Neuronal stem cell (in vitro differentiated cells): Measurements from ENCODE around the gene CAPN9.

ENCODE experiments used
- DNase-seq: peaks from one replicate; pipeline ENCODE4 v3.0.0-alpha.2; 2013; ENCODE audit warnings: low spot score
- H2AFZ ChIP-seq: one replicate; pipeline ENCODE4 v1.6.1; 2013; ENCODE audit warnings: mild to moderate bottlenecking, low read length, inconsistent platforms
- H2AK5ac ChIP-seq: 2 replicates; pipeline ENCODE4 v1.6.1; 2013; ENCODE audit warnings: low read depth, mild to moderate bottlenecking, inconsistent platforms, low read length, moderate library complexity, mixed read lengths
- H2BK120ac ChIP-seq: 2 replicates; pipeline ENCODE4 v1.6.1; 2013; ENCODE audit warnings: low read depth, mild to moderate bottlenecking, inconsistent platforms, low read length, moderate library complexity, mixed read lengths
- H2BK12ac ChIP-seq: one replicate; pipeline ENCODE4 v1.6.1; 2013; ENCODE audit warnings: low read length, inconsistent platforms
- H2BK15ac ChIP-seq: 2 replicates; pipeline ENCODE4 v1.6.1; 2013; ENCODE audit warnings: mild to moderate bottlenecking, low read length, inconsistent platforms, mixed read lengths
- H2BK5ac ChIP-seq: one replicate; pipeline ENCODE4 v1.6.1; 2013; ENCODE audit warnings: inconsistent platforms, mild to moderate bottlenecking, low read length, moderate library complexity
- H3K14ac ChIP-seq: one replicate; pipeline ENCODE4 v1.6.1; 2013; ENCODE audit warnings: low read length, inconsistent platforms
- H3K18ac ChIP-seq: 2 replicates; pipeline ENCODE4 v1.6.1; 2013; ENCODE audit warnings: low read length, inconsistent platforms
- H3K23ac ChIP-seq: 2 replicates; pipeline ENCODE4 v1.6.1; 2013; ENCODE audit warnings: low read depth, mild to moderate bottlenecking, mixed read lengths, low read length, inconsistent platforms; ENCODE audit not compliant: poor library complexity
- H3K27ac ChIP-seq: replicated peaks from 3 replicates; pipeline ENCODE4 v1.5.1; 2013; ENCODE audit warnings: low read length, inconsistent platforms
- H3K27me3 ChIP-seq, 3 experiments: 2 replicates each; pipeline ENCODE4 v1.6.1; 2013; ENCODE audit warnings: low read length in 3 of 3, mild to moderate bottlenecking in 2 of 3, inconsistent platforms in 1 of 3, low read depth in 1 of 3, mixed read lengths in 1 of 3, moderate library complexity in 1 of 3; ENCODE audit not compliant: control insufficient read depth in 3 of 3, insufficient read depth in 3 of 3
- H3K36me3 ChIP-seq, 2 donors: replicated peaks in 1 of 2; 2 replicates each; pipeline ENCODE4 v1.6.1; 2013; ENCODE audit warnings: low read length in 2 of 2; ENCODE audit not compliant: control insufficient read depth in 2 of 2, insufficient read depth in 2 of 2
- H3K4ac ChIP-seq: 2 replicates; pipeline ENCODE4 v1.6.1; 2013; ENCODE audit warnings: inconsistent platforms, mild to moderate bottlenecking, low read length, moderate library complexity
- H3K4me1 ChIP-seq, 2 donors: 1 replicate in 1 of 2; 2 replicates in 1 of 2; pipeline ENCODE4 v1.6.1; 2013; ENCODE audit warnings: low read length in 2 of 2, low read depth in 1 of 2; ENCODE audit not compliant: control insufficient read depth in 2 of 2, insufficient read depth in 1 of 2
- H3K4me2 ChIP-seq: one replicate; pipeline ENCODE4 v1.6.1; 2013; ENCODE audit warnings: mild to moderate bottlenecking, low read length, inconsistent platforms; ENCODE audit not compliant: insufficient read depth, poor library complexity, severe bottlenecking
- H3K4me3 ChIP-seq, 2 donors: 2 replicates each; pipeline ENCODE4 v1.5.1; 2013; ENCODE audit warnings: low read length in 2 of 2, mild to moderate bottlenecking in 2 of 2, inconsistent platforms in 1 of 2, moderate library complexity in 1 of 2
- H3K79me1 ChIP-seq: one replicate; pipeline ENCODE4 v1.6.1; 2013; ENCODE audit warnings: low read depth, mild to moderate bottlenecking, inconsistent platforms, low read length, moderate library complexity
- H3K9ac ChIP-seq: one replicate; pipeline ENCODE4 v1.6.1; 2013; ENCODE audit warnings: mild to moderate bottlenecking, low read depth, low read length, inconsistent platforms; ENCODE audit not compliant: poor library complexity
- H3K9me3 ChIP-seq, 2 donors: replicated peaks in 1 of 2; 2 replicates each; pipeline versions ENCODE3 to v1.6.1; 2013; ENCODE audit warnings: low read length in 2 of 2, mild to moderate bottlenecking in 2 of 2, inconsistent platforms in 1 of 2, low read depth in 1 of 2, mixed read lengths in 1 of 2, moderate library complexity in 1 of 2; ENCODE audit not compliant: control insufficient read depth in 2 of 2, insufficient read depth in 1 of 2
- H4K8ac ChIP-seq: one replicate; pipeline ENCODE4 v1.6.1; 2013; ENCODE audit warnings: low read depth, mild to moderate bottlenecking, inconsistent platforms, low read length, moderate library complexity
- H4K91ac ChIP-seq: one replicate; pipeline ENCODE4 v1.6.1; 2013; ENCODE audit warnings: low read length, low read depth, mild to moderate bottlenecking, inconsistent platforms; ENCODE audit not compliant: poor library complexity
- WGBS, 2 donors: extraction: QIAGEN DNeasy Blood & Tissue Kit; methylation state at CpG; one replicate each; pipeline ENCODE4 v1.1.7; 2013; ENCODE audit warnings: missing lambda C conversion rate in 2 of 2, mixed read lengths in 1 of 2; ENCODE audit not compliant: insufficient read length in 2 of 2, insufficient replicate concordance in 1 of 2; ENCODE audit errors: extremely low coverage in 2 of 2; 5-methylcytosine and 5-hydroxymethylcytosine counted together

The CAPN9 gene

DNA sequence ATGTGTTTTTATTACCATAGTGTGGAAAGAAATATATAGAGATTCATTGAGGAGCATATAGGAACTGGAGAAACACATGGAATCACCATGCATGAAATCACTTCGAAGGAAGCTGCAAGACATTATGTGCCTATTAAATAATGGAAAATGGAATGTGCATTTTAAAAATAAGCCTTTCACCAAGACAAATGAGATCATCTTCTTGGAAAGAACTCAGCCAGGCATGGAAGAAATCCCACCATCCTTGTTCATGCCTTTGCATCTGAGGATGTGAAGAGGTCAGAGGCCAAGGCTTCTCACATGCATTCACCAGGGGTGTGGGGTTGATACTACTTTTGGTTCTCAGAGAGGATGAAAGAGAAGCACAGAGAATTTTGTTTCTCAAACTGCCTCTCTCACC, 71.2 kb downstream of the CAPN9 start:
- H2AK5ac ChIP-seq: no peak overlapping the region
- H3K4me1 ChIP-seq: peaks cover 0 to 8% of the 10 kb centered on the region in 2 donors
- no peak overlapping the region for H3K27ac ChIP-seq
- WGBS, 2 donors: no CpG with 5 or more reads among the region's 1 CpG
- no peaks in the 10 kb centered on the region for H3K79me1 ChIP-seq
- H3K27me3 ChIP-seq: no peaks in the 10 kb centered on the region
- H2AFZ ChIP-seq: peak overlapping the region; percentile 14
- H2BK5ac ChIP-seq: no peak overlapping the region
- no peak overlapping the region for H4K8ac ChIP-seq
- H3K14ac ChIP-seq: no peak overlapping the region
- H2BK15ac ChIP-seq: no peak overlapping the region
- H3K23ac ChIP-seq: no peak overlapping the region
- no peaks in the 10 kb centered on the region for H3K9me3 ChIP-seq
- no peaks in the 10 kb centered on the region for H3K36me3 ChIP-seq
- no peak overlapping the region for H3K4me2 ChIP-seq
- H3K18ac ChIP-seq: no peak overlapping the region
- no peak overlapping the region for H4K91ac ChIP-seq
- DNase-seq: no peak
- H3K4me3 ChIP-seq: no peak overlapping the region
- H2BK120ac ChIP-seq: no peak overlapping the region
- no peak overlapping the region for H3K9ac ChIP-seq
- H3K4ac ChIP-seq: no peak overlapping the region
- H2BK12ac ChIP-seq: no peak overlapping the region

DNA sequence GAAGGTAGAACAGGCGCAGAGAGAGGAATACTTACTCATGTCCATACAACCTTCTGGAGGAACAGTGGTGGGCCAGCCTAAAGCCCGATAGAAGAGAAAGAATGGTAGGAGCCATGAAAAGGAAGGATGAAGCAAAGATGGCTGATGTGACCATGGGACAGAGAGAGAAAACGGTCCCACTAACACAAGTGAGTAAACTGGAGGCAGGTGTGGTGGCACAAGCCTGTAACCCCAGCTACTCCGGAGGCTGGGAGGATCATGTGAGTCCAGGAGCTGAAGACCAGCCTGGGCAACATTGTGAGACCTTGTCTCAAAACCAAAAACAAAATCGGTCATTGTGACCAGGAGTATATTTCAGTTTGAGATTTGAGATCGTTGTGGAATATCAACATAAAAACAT, 71.7 kb downstream of the CAPN9 start:
- no peak overlapping the region for H2BK120ac ChIP-seq
- H3K27me3 ChIP-seq: no peaks in the 10 kb centered on the region
- no peak overlapping the region for H4K91ac ChIP-seq
- H3K9ac ChIP-seq: no peak overlapping the region
- H2BK12ac ChIP-seq: no peak overlapping the region
- no peak overlapping the region for H3K27ac ChIP-seq
- no peak overlapping the region for H3K14ac ChIP-seq
- H3K18ac ChIP-seq: no peak overlapping the region
- H3K23ac ChIP-seq: no peak overlapping the region
- H3K36me3 ChIP-seq: no peaks in the 10 kb centered on the region
- H3K4me2 ChIP-seq: no peak overlapping the region
- H2BK15ac ChIP-seq: no peak overlapping the region
- H2AFZ ChIP-seq: peak overlapping the region; percentile 14
- no peak overlapping the region for H4K8ac ChIP-seq
- H2BK5ac ChIP-seq: no peak overlapping the region
- no peak overlapping the region for H3K4me3 ChIP-seq
- no peak overlapping the region for H3K4ac ChIP-seq
- no peak for DNase-seq
- peaks cover 0 to 8% of the 10 kb centered on the region in 2 donors for H3K4me1 ChIP-seq
- no peaks in the 10 kb centered on the region for H3K9me3 ChIP-seq
- no CpG with 5 or more reads among the region's 6 CpGs for WGBS, 2 donors
- no peak overlapping the region for H2AK5ac ChIP-seq
- no peaks in the 10 kb centered on the region for H3K79me1 ChIP-seq

DNA sequence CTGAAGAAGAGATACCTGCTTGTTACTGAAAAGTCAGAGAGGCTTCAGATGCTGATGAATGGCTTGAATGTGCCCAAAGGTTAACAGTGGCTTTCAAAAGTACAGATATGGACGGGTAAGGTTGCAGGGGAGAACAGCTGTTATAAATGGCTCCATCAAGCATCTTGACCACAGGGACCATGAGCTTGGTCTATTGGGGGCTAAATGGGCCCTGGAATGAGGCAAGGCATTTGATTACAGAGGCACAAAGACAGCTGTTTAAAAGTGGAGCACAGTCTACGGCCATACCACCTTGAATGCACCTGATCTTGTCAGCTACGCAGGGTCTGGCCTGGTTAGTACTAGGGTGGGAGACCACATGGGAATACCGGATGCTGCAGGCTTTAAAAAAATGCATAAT, 72.8 kb downstream of the CAPN9 start:
- no peak overlapping the region for H3K9ac ChIP-seq
- H3K4me3 ChIP-seq: no peak overlapping the region
- H2BK5ac ChIP-seq: no peak overlapping the region
- no peak for DNase-seq
- H4K8ac ChIP-seq: no peak overlapping the region
- H3K23ac ChIP-seq: no peak overlapping the region
- H3K27me3 ChIP-seq: no peaks in the 10 kb centered on the region
- H2BK120ac ChIP-seq: no peak overlapping the region
- H3K14ac ChIP-seq: no peak overlapping the region
- H3K4me1 ChIP-seq: peaks cover 0 to 8% of the 10 kb centered on the region in 2 donors
- no peaks in the 10 kb centered on the region for H3K79me1 ChIP-seq
- no peak overlapping the region for H3K4ac ChIP-seq
- H2BK15ac ChIP-seq: no peak overlapping the region
- H4K91ac ChIP-seq: no peak overlapping the region
- no peak overlapping the region for H2AK5ac ChIP-seq
- no peaks in the 10 kb centered on the region for H3K36me3 ChIP-seq
- H3K27ac ChIP-seq: no peak overlapping the region
- H2AFZ ChIP-seq: no peak overlapping the region
- no peak overlapping the region for H3K18ac ChIP-seq
- no peaks in the 10 kb centered on the region for H3K9me3 ChIP-seq
- WGBS, 2 donors: no CpG with 5 or more reads among the region's 4 CpGs
- H2BK12ac ChIP-seq: no peak overlapping the region
- H3K4me2 ChIP-seq: no peak overlapping the region

DNA sequence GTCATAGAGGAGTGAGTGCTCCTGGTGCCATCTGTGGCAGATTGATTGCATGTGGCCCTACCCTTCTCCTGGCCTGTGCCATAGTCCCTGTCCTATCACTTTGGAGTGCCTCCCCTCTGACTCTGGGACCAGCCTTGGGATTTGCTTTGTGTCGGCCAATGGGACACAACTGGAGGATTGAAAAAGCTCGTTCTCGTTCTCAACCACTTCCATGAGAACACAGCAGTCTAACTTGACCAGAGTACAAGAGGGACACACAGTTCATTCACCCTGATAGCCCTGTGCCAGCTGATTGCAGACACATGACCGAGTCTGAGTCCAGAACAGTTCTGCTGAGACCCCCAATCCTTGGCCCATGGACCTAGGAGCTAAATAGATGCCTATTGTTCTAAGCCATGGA, 73.4 kb downstream of the CAPN9 start:
- no peak overlapping the region for H2AK5ac ChIP-seq
- H2BK5ac ChIP-seq: no peak overlapping the region
- no peak overlapping the region for H3K14ac ChIP-seq
- H2AFZ ChIP-seq: no peak overlapping the region
- no peaks in the 10 kb centered on the region for H3K9me3 ChIP-seq
- H4K8ac ChIP-seq: no peak overlapping the region
- H2BK15ac ChIP-seq: no peak overlapping the region
- H3K27me3 ChIP-seq: no peaks in the 10 kb centered on the region
- no peak overlapping the region for H4K91ac ChIP-seq
- no peak overlapping the region for H3K4me2 ChIP-seq
- peaks cover 0 to 8% of the 10 kb centered on the region in 2 donors for H3K4me1 ChIP-seq
- H2BK12ac ChIP-seq: no peak overlapping the region
- no peak overlapping the region for H3K23ac ChIP-seq
- H3K79me1 ChIP-seq: no peaks in the 10 kb centered on the region
- no peaks in the 10 kb centered on the region for H3K36me3 ChIP-seq
- no peak overlapping the region for H2BK120ac ChIP-seq
- H3K4me3 ChIP-seq: no peak overlapping the region
- DNase-seq: no peak
- H3K9ac ChIP-seq: no peak overlapping the region
- H3K18ac ChIP-seq: no peak overlapping the region
- no CpG with 5 or more reads among the region's 4 CpGs for WGBS, 2 donors
- H3K27ac ChIP-seq: no peak overlapping the region
- no peak overlapping the region for H3K4ac ChIP-seq
